Stimulated activated effector memory CD8-positive, alpha-beta T cell treated with anti-CD3 and anti-CD28 coated beads, Interleukin-12 subunit alpha, Interleukin-12 subunit beta, amount 100 ng/mL, for 72 hours (primary cell): ENCODE measurements around the gene PPP1R3D.
"Not testable (repeated sequence)": the region's sequence is repeated elsewhere in the genome, so short reads cannot be mapped to it uniquely, and the experiment has no call there.

Source experiments
- ATAC-seq: fragments of 150-1000 bp; cut with Tn5 transposase; 2 replicates; pipeline ENCODE4 v1.10.0; 2021
- DNase-seq, 2 donors: peaks; one replicate each; pipeline ENCODE4 v3.0.0; 2021 to 2022; ENCODE audit warnings: low spot score in 2 of 2
- H3K27ac Mint-ChIP-seq: one replicate; pipeline ENCODE4 v1.8.0; 2022; ENCODE audit warnings: mild to moderate bottlenecking, mixed read lengths
- H3K36me3 Mint-ChIP-seq: one replicate; pipeline ENCODE4 v1.8.0; 2022; ENCODE audit warnings: mild to moderate bottlenecking, mixed read lengths
- H3K4me1 Mint-ChIP-seq: one replicate; pipeline ENCODE4 v1.8.0; 2022; ENCODE audit warnings: mixed read lengths
- H3K4me3 Mint-ChIP-seq: one replicate; pipeline ENCODE4 v1.8.0; 2022; ENCODE audit warnings: mild to moderate bottlenecking, mixed read lengths
- H3K9me3 Mint-ChIP-seq: one replicate; pipeline ENCODE4 v1.8.0; 2022; ENCODE audit warnings: mixed read lengths

Gene PPP1R3D

GRCh38 chr20:59958123-59958522 lies 18.0 kb upstream of the PPP1R3D start, which contains the start of gene CDH26:
Gene CDH26, plus strand, starts transcription at chr20:59958423. Its CDS starts 304 bp downstream, at chr20:59958727.
- H3K4me3 Mint-ChIP-seq, result no peak within 1 kb of the TSS
- DNase-seq (no peak), ATAC-seq (no peak)
- no peak within 1 kb of the TSS for H3K27ac Mint-ChIP-seq
- no peaks in the 10 kb centered on the region for H3K4me1 Mint-ChIP-seq
- H3K36me3 Mint-ChIP-seq, result no peaks in the 10 kb centered on the region
- no peaks in the 10 kb centered on the region for H3K9me3 Mint-ChIP-seq

GRCh38 chr20:59957568-59957967 lies 17.5 kb upstream of the PPP1R3D start:
- not testable (repeated sequence) for H3K4me1 Mint-ChIP-seq, H3K27ac Mint-ChIP-seq

GRCh38 chr20:59955131-59955796 lies 15.2 kb upstream of the PPP1R3D start:
- Mint-ChIP-seq H3K9me3 (no peaks in the 10 kb centered on the region), H3K27ac (no peak overlapping the region), H3K4me1 (no peaks in the 10 kb centered on the region), H3K4me3 (no peak overlapping the region), H3K36me3 (no peaks in the 10 kb centered on the region)
- no peak for ATAC-seq
- no peak for DNase-seq

More at GRCh38 chr20:59957568-59957967, 17.5 kb upstream of the PPP1R3D start:
- ATAC-seq, H3K4me3 Mint-ChIP-seq, H3K9me3 Mint-ChIP-seq, H3K36me3 Mint-ChIP-seq, DNase-seq: not testable (repeated sequence)

GRCh38 chr20:59954718-59955117 lies 14.6 kb upstream of the PPP1R3D start:
- no peak overlapping the region for H3K4me3 Mint-ChIP-seq

GRCh38 chr20:59949911-59950310 lies 9.8 kb upstream of the PPP1R3D start:
- ATAC-seq (no peak), DNase-seq (no peak)
- Mint-ChIP-seq H3K36me3 (peaks cover 13% of the 10 kb centered on the region), H3K4me1 (peaks cover 8% of the 10 kb centered on the region), H3K9me3 (no peaks in the 10 kb centered on the region), H3K4me3 (no peak overlapping the region), H3K27ac (no peak overlapping the region)

More at GRCh38 chr20:59954718-59955117, 14.6 kb upstream of the PPP1R3D start:
- Mint-ChIP-seq H3K9me3 (no peaks in the 10 kb centered on the region), H3K4me1 (no peaks in the 10 kb centered on the region), H3K36me3 (no peaks in the 10 kb centered on the region), H3K27ac (no peak overlapping the region)
- ATAC-seq, result no peak
- no peak for DNase-seq

GRCh38 chr20:59948828-59949720 lies 9.0 kb upstream of the PPP1R3D start:
- Mint-ChIP-seq H3K4me3 (peak overlapping the region; percentile 23), H3K27ac (peak overlapping the region; percentile 91), H3K4me1 (peaks cover 8% of the 10 kb centered on the region), H3K36me3 (peaks cover 21% of the 10 kb centered on the region), H3K9me3 (no peaks in the 10 kb centered on the region)
- ATAC-seq, result peak; percentile 62
- DNase-seq, result no peak

GRCh38 chr20:59948212-59948611 lies 8.1 kb upstream of the PPP1R3D start:
- Mint-ChIP-seq H3K4me1 (peaks cover 8% of the 10 kb centered on the region), H3K27ac (peak overlapping the region; percentile 91), H3K4me3 (no peak overlapping the region), H3K9me3 (no peaks in the 10 kb centered on the region), H3K36me3 (peaks cover 30% of the 10 kb centered on the region)
- ATAC-seq, result no peak
- no peak for DNase-seq

GRCh38 chr20:59947376-59947775 lies 7.3 kb upstream of the PPP1R3D start:
- ATAC-seq (no peak), DNase-seq (no peak)
- Mint-ChIP-seq H3K4me1 (peaks cover 8% of the 10 kb centered on the region), H3K9me3 (no peaks in the 10 kb centered on the region), H3K27ac (no peak overlapping the region), H3K36me3 (peaks cover 38% of the 10 kb centered on the region), H3K4me3 (no peak overlapping the region)

GRCh38 chr20:59945731-59946130 lies 5.6 kb upstream of the PPP1R3D start:
- ATAC-seq, result no peak
- H3K27ac Mint-ChIP-seq, result no peak overlapping the region
- H3K4me1 Mint-ChIP-seq, result peaks cover 18% of the 10 kb centered on the region
- no peak for DNase-seq
- no peaks in the 10 kb centered on the region for H3K9me3 Mint-ChIP-seq
- peaks cover 43% of the 10 kb centered on the region for H3K36me3 Mint-ChIP-seq
- no peak overlapping the region for H3K4me3 Mint-ChIP-seq

GRCh38 chr20:59945175-59945574 lies 5.1 kb upstream of the PPP1R3D start:
- no peaks in the 10 kb centered on the region for H3K9me3 Mint-ChIP-seq
- H3K36me3 Mint-ChIP-seq, result peaks cover 43% of the 10 kb centered on the region
- H3K27ac Mint-ChIP-seq, result no peak overlapping the region
- DNase-seq, result no peak
- ATAC-seq, result no peak
- H3K4me3 Mint-ChIP-seq, result no peak overlapping the region
- peaks cover 18% of the 10 kb centered on the region for H3K4me1 Mint-ChIP-seq

- no peak for DNase-seq
- Mint-ChIP-seq H3K36me3 (peaks cover 43% of the 10 kb centered on the region), H3K4me3 (no peak overlapping the region), H3K4me1 (peaks cover 18% of the 10 kb centered on the region), H3K27ac (peak overlapping the region; percentile 40), H3K9me3 (no peaks in the 10 kb centered on the region)
- ATAC-seq, result no peak
These were observed 4.6 kb upstream of the PPP1R3D start for GRCh38 chr20:59944726-59945125.

- H3K27ac Mint-ChIP-seq, result no peak overlapping the region
- ATAC-seq, result no peak
- peaks cover 51% of the 10 kb centered on the region for H3K36me3 Mint-ChIP-seq
- H3K4me3 Mint-ChIP-seq, result peak overlapping the region; percentile 93
- DNase-seq, result no peak
- peaks cover 21% of the 10 kb centered on the region for H3K4me1 Mint-ChIP-seq
- no peaks in the 10 kb centered on the region for H3K9me3 Mint-ChIP-seq
These were observed 2.1 kb upstream of the PPP1R3D start for GRCh38 chr20:59942245-59942644.

GRCh38 chr20:59940956-59941294 lies 820 bp upstream of the PPP1R3D start:
- Mint-ChIP-seq H3K36me3 (peaks cover 48% of the 10 kb centered on the region), H3K4me3 (peak overlapping the region; percentile 93), H3K4me1 (peaks cover 21% of the 10 kb centered on the region), H3K9me3 (no peaks in the 10 kb centered on the region), H3K27ac (peak overlapping the region; percentile 97)
- ATAC-seq (no peak), DNase-seq (no peak)

- no peak for DNase-seq
- Mint-ChIP-seq H3K9me3 (no peaks in the 10 kb centered on the region), H3K4me3 (peak overlapping the region; percentile 93), H3K36me3 (peaks cover 37% of the 10 kb centered on the region), H3K4me1 (peaks cover 21% of the 10 kb centered on the region), H3K27ac (peak overlapping the region; percentile 97)
- peak; percentile 41 for ATAC-seq
These were observed 301 bp downstream of the PPP1R3D start for GRCh38 chr20:59939879-59940128.

GRCh38 chr20:59939052-59939878 lies 840 bp downstream of the PPP1R3D start:
- DNase-seq (no peak), ATAC-seq (no peak)
- Mint-ChIP-seq H3K4me3 (peak overlapping the region; percentile 93), H3K9me3 (no peaks in the 10 kb centered on the region), H3K4me1 (peaks cover 21% of the 10 kb centered on the region), H3K36me3 (peaks cover 33% of the 10 kb centered on the region), H3K27ac (peak overlapping the region; percentile 32)
